LoVo (cell line): ENCODE data around the gene GDPGP1.
A peak's percentile ranks its signal among the peaks of the same experiment; 100 is the strongest.

Source experiments
- DNase-seq: peaks from one replicate; pipeline ENCODE4 v3.0.0-alpha.2; 2016; ENCODE audit warnings: low spot score

GDPGP1 gene

DNA sequence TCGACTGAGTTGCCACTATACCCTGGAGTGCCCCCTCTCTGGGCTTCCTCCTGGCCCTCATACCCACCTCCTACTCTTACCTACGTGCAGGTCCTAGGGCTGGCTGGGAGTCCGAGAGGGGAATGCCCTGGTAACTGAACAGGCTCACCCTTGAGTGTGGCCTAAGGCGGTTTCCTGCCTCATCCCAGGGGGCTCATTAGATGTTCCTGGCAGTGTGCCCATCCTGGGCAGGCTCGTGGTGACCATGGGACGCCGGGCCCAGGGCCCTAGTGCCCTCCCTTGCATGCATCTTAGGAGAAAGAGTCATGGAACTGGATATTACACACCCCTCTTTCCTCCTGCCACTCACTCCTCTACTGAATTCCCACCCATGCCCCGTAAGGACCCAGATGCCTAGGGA lies 30.1 kb upstream of the GDPGP1 start:
- no peak for DNase-seq

DNA sequence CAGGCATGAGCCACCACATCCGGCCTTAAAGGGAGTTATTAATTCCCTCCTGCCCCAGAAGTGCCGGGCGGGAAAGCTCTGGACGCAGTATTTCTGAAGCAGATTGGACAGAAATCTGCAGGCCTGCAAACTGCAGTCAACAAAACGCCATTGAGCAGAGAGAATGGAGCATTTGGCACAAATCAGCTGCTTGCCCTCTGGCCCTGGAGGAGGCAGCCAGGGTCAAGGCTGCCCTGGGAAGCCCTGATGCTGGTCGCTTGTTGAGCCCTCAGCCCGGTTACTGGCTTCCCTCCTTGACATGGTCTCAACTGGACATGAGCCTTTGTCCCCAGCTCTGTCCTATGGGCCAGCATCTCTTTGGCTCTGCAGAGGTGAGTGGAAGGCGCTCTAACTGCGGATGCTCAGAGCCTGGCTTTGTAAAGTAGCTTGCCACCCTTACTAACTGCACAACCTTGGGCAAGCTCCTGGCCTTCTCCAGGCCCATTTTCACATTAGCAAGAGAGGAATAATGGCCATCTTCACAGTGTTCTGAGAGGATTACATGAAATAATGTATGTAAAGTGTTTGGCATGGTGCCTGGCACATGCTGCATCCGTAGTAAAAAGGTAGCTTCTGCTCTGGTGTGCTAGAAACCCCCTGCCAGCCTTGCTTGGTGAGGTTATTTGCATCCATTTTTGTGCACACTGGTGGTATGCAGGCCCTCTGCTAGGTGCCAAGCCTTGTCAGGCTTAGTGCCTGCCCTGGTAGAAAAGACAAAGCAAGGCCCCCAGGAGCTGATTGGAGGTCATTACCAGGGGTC lies 28.8 kb upstream of the GDPGP1 start:
- DNase-seq: no peak

- no peak for DNase-seq
These were observed 28.1 kb upstream of the GDPGP1 start for GRCh38 chr15:90205886-90206285.

DNA sequence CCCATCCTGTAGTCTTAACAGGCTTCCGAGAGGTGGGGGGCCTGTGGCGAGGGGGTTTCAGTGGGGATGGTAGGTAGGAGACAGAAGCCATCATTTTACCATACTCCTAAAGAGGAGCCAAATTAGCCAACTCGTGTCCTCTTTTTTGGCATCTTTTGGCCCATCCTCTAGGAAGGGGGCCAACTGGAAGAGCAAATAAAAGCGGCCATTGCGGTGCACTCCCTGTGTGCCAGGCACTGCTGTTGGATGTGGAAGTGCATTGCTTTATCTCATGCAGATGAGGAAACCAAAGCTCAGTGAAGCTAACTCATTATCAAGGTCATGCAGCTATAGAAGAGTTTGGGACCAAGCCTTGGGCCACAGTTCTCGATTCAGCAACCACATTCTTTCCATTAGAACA lies 26.8 kb upstream of the GDPGP1 start:
- no peak for DNase-seq

- no peak for DNase-seq
These were observed 25.7 kb upstream of the GDPGP1 start for GRCh38 chr15:90208356-90208755.

GRCh38 chr15:90209591-90209990 lies 24.4 kb upstream of the GDPGP1 start:
- no peak for DNase-seq

- no peak for DNase-seq
These were observed 23.4 kb upstream of the GDPGP1 start for GRCh38 chr15:90210593-90210992.

DNA sequence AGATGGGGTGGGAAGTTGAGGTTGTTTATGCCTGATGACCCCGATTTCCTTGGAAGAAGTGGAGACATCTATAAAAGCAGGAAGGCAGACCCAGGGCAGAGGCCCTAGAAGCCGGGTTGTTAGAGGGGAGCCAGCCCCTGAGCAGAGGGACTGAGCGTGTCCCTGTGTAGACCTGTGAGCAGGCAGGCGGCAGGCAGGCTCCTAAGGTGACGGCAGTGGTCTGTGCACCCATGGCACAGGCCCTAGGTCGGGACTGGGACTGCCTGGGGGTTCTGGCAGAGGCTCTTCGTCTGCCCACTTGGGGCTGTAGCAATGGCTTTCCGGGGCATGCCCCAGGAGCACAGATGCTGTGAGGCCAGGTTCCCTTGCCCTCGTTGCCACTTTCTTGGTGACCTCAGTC lies 23.0 kb upstream of the GDPGP1 start:
- no peak for DNase-seq

- peak; percentile 96 for DNase-seq
These were observed 22.4 kb upstream of the GDPGP1 start for GRCh38 chr15:90211440-90212143.

DNA sequence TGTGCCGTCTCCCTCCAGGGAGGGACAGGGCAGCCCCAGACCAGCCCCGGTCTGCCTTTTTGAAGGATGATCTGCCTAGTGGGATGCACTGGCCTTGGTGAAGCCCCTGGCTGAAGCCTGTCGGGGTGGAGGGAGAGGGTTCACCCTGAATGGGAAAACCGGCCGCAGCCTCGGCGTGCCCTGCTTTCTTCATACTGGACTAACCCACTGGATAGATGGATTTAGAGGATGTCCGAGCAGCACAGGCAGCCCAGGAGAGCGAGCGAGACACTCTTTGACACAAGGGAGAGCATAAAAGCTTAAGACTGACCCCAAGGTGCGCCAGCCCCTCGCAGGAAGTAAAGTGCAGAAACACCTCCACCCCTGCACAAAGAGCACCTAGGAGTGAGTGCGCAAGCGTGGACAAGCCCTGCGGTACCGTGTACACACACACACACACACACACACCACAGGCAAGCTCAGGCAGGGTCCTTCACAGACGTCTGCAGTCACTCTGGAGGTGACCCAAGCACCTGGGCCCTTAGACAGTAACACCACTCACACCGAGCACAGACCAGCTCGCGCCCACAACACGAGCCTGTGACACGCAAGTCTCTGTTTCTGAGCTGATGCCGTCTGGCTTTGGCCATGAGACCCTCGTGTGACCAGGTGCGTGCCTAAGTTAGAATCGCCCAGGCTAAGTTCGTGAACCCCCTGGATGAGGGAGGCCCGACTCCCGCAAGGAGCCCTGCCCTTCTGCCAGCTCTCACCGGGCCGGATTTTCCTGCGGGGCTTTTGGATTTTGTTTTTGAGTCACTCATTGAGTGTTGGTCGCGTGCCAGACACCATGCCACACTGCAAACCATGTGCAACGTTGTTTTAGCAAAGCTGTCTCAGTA lies 21.5 kb upstream of the GDPGP1 start:
- DNase-seq: peak; percentile 57

DNA sequence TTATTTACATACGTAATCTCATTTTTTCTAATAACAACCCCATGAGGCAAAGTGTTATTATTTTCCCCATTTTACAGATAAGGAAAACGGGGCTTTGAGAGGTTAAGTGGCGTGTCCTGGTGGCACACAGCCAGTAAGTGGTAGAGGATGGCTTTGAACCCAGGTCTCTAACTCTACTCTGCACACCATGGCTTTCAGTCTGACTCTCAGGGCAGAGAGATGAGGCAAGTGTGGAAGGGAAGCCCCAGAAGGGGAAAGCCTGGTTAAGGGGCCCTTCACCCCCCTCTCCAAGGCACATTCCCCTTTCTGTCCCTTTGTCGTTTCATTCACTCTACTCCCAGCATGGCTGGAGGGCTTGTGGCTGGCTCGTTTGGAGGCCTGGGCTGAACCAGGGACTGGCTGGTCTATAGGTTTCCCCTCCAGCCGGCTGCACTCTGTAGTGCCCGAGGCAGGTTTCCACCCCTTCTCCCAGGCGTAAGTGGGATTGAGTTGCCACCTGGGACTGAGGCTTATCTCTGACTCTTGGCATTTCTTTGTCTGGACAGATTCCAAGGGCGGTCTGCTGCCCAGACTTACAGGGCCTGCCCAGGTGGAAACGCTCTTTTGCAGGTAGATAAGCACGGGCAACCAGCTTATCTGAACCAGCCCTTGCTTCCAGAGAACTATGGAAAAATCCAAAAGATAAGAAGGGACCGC lies 20.7 kb upstream of the GDPGP1 start:
- DNase-seq: peak; percentile 83

DNA sequence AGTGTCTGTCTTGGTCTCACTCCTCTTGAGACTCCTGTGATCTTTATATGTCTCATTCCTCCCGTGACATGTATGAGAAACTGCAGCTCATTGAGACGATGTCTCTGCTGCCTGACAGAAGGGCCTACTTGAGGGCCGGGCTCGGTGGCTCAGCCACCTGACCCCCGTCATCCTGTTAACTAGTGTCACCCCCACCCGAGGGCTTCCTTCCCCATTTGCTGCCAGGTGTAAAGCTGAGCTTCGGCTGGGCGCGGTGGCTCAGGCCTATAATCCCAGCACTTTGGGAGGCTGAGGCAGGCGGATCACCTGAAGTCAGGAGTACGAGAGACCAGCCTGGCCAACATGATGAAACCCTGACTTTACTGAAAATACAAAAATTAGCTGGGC lies 20.2 kb upstream of the GDPGP1 start:
- no peak for DNase-seq

- DNase-seq: peak; percentile 29
These were observed 19.3 kb upstream of the GDPGP1 start for GRCh38 chr15:90214553-90215196.

- no peak for DNase-seq
These were observed 16.2 kb upstream of the GDPGP1 start for GRCh38 chr15:90217671-90218394.

DNA sequence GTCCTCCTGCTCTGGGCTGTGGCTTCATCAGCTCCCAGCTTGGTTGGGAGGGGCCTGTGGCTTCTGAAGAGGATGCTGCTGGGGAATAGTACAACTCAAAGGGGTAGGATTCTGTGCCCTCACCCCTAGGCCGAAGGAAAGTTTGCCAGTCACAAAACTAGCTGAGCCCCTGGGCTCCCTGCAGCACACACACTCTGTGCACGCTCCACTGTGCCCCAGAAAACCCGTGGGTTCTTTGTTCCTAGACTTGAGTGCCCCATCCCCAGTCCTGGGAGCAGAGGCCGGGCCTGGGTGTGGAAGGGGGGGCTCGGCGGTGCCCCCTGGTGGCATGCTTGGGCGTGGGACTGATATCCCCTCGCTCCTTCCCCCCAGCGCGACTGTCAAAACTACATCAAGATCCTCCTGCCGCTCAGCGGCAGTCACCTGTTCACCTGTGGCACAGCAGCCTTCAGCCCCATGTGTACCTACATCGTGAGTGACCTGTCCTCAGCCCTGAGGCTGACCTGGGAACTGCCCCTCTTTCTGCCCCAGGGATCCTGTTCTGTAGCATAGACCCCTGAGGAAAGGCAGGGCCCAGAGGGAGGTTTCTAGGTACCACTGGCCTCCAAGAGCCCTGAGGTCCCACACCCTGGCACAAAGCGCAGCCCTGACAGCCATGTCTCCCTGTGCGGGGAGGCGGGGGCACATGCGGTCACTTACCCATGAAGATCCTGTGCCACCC lies 14.4 kb upstream of the GDPGP1 start:
- no peak for DNase-seq

GRCh38 chr15:90221246-90221900 lies 12.6 kb upstream of the GDPGP1 start:
- peak; percentile 54 for DNase-seq

- no peak for DNase-seq
These were observed 11.5 kb upstream of the GDPGP1 start for GRCh38 chr15:90222547-90222946.

DNA sequence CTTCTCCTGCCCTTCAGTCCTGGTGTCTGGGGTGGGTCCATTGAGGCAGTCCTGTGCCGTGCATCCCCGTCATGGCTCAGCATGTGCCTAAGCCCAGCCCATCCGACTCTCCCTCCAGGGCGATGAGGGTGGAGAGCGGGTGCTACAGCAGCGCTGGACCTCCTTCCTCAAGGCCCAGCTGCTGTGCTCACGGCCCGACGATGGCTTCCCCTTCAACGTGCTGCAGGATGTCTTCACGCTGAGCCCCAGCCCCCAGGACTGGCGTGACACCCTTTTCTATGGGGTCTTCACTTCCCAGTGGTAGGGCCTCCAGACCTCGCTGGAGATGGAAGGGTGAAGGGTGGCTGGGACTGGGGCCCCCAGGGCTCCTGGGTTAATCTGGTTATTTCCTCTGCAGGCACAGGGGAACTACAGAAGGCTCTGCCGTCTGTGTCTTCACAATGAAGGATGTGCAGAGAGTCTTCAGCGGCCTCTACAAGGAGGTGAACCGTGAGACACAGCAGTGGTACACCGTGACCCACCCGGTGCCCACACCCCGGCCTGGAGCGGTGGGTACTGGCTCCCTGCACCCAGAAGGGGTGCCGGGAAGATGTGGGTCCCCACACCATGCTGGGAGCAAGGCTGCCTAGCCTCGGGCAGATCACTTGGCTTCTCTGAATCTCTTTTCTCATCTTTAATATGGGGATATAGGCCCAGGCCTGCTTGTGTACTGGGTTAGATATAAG lies 10.4 kb upstream of the GDPGP1 start:
- DNase-seq: no peak

DNA sequence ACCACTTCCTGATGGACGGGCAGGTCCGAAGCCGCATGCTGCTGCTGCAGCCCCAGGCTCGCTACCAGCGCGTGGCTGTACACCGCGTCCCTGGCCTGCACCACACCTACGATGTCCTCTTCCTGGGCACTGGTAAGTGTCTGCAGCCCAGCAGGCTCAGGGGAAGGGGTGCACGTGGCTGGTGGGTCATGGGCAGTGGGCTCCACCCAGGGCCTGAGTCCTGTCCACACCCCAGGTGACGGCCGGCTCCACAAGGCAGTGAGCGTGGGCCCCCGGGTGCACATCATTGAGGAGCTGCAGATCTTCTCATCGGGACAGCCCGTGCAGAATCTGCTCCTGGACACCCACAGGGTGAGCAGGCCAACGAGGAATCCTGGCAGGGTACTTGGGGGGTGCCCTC lies 9.0 kb upstream of the GDPGP1 start:
- DNase-seq: no peak
